Activated T-helper 1 cell treated with anti-CD3 and anti-CD28 coated beads, Interleukin-12 subunit alpha, Interleukin-12 subunit beta, Interleukin-2, Interleukin-4 antibody, amounts not matched to agents 30 ng/mL and 10 ng/mL and 1 ng/mL, durations not matched to agents 14 hours and 24 hours and 36 hours (primary cell): ENCODE results near the gene CDHR1. TPM values are rescaled to one million over a fixed set of nuclear protein-coding genes. Genes with fewer than 3 reads are reported as not detected.

Experiments used
- DNase-seq: peaks from one replicate; pipeline ENCODE4 v3.0.0; 2021; ENCODE audit warnings: low spot score
- H3K27ac Mint-ChIP-seq: one replicate; pipeline ENCODE4 v1.8.0; 2021; ENCODE audit warnings: mild to moderate bottlenecking, mixed read lengths
- H3K27me3 Mint-ChIP-seq: one replicate; pipeline ENCODE4 v1.8.0; 2022; ENCODE audit warnings: mild to moderate bottlenecking, moderate library complexity, mixed read lengths; ENCODE audit not compliant: insufficient read depth
- H3K36me3 Mint-ChIP-seq: one replicate; pipeline ENCODE4 v1.8.0; 2021; ENCODE audit warnings: low read depth, mixed read lengths
- H3K4me1 Mint-ChIP-seq: one replicate; pipeline ENCODE4 v1.8.0; 2021; ENCODE audit warnings: low read depth, mixed read lengths
- H3K4me3 Mint-ChIP-seq: one replicate; pipeline ENCODE4 v1.8.0; 2021; ENCODE audit warnings: mild to moderate bottlenecking, moderate library complexity, mixed read lengths
- H3K9me3 Mint-ChIP-seq: one replicate; pipeline ENCODE4 v1.8.0; 2021; ENCODE audit warnings: mixed read lengths
- intact Hi-C: fragments of 100-400 bp; cut with micrococcal nuclease; formaldehyde crosslinking; loops from one replicate; pipeline ENCODE4 v1.15.1; 2024
- total RNA-seq: library from RNA; stranded (reverse); gene quantifications from 2 replicates; pipeline ENCODE4 v1.2.3, GENCODE V29; 2022

The CDHR1 gene
- total RNA-seq, 1 donor from 2014 or later: 0.47 TPM

- intact Hi-C loops: no loop called here
These were observed 53.2 kb downstream of the CDHR1 start for GRCh38 chr10:84247496-84247895.

GRCh38 chr10:84248794-84249193 lies 54.5 kb downstream of the CDHR1 start:
- H3K4me3 Mint-ChIP-seq: no peak overlapping the region
- no peaks in the 10 kb centered on the region for H3K36me3 Mint-ChIP-seq
- H3K27me3 Mint-ChIP-seq: peaks cover 6% of the 10 kb centered on the region
- DNase-seq: no peak
- intact Hi-C loops: no loop called here
- H3K4me1 Mint-ChIP-seq: no peaks in the 10 kb centered on the region
- H3K27ac Mint-ChIP-seq: no peak overlapping the region
- no peaks in the 10 kb centered on the region for H3K9me3 Mint-ChIP-seq

More at GRCh38 chr10:84247496-84247895, 53.2 kb downstream of the CDHR1 start:
- Mint-ChIP-seq H3K9me3 (no peaks in the 10 kb centered on the region), H3K27me3 (peaks cover 6% of the 10 kb centered on the region), H3K4me3 (no peak overlapping the region), H3K36me3 (no peaks in the 10 kb centered on the region), H3K4me1 (no peaks in the 10 kb centered on the region), H3K27ac (no peak overlapping the region)
- DNase-seq: no peak

GRCh38 chr10:84254552-84255478 lies 60.5 kb downstream of the CDHR1 start:
- no peak for DNase-seq
- H3K27me3 Mint-ChIP-seq: peaks cover 14% of the 10 kb centered on the region
- H3K9me3 Mint-ChIP-seq: no peaks in the 10 kb centered on the region
- no peak overlapping the region for H3K27ac Mint-ChIP-seq
- intact Hi-C loops: no loop called here
- H3K4me1 Mint-ChIP-seq: peaks cover 6% of the 10 kb centered on the region
- H3K4me3 Mint-ChIP-seq: no peak overlapping the region
- no peaks in the 10 kb centered on the region for H3K36me3 Mint-ChIP-seq

DNA sequence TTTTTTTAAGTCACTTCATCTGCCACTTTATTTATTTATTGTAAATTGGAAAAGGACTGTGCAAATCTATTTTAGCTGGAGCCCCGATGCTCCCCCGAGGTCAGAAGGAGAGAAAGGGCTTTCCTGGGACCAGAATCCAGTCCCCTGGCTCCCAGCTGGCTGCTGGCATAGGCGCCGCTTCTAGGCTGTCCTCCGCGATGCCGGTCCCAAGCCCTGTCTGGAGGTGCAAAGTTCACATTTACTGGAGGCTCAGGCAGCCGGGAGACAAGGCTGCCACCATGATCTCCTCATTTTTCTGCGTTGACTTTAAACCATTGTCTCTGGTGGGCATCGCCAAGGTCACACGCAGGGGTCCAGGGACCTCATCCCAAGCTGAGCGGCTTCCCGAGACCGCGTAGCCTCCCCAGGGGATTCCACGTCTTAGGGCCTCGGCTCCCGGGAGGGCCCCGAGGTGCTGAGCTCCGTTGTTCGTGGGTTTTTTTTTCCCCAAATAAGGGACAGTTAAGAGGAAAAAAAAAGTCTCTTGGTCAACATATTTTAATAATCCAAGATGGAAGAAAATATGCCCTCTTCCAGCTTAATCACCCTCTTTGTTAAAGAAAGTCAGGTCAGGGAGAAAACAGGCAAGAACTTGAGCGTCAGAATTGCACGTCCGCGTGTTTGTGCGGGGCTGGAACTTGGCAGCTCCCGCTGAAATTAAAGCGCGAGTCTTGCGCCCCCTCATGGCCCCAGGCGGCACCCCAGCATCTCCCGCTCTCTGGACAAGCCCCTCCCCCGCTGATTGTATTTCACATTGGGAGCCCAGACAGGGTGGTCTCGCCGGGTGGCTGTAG lies 62.4 kb downstream of the CDHR1 start:
- Mint-ChIP-seq H3K27me3 (peaks cover 19% of the 10 kb centered on the region), H3K4me3 (no peak overlapping the region), H3K4me1 (peaks cover 6% of the 10 kb centered on the region), H3K36me3 (no peaks in the 10 kb centered on the region), H3K9me3 (no peaks in the 10 kb centered on the region), H3K27ac (no peak overlapping the region)
- DNase-seq: peak; percentile 11
- intact Hi-C loops: loop anchor here (2.0 kb wide), 1 partner anchor 108 kb away; no protein-coding TSS in a partner anchor

- Mint-ChIP-seq H3K9me3 (no peaks in the 10 kb centered on the region), H3K27ac (no peak overlapping the region), H3K4me1 (peaks cover 6% of the 10 kb centered on the region), H3K27me3 (peaks cover 18% of the 10 kb centered on the region), H3K4me3 (no peak overlapping the region), H3K36me3 (no peaks in the 10 kb centered on the region)
- intact Hi-C loops: loop anchor here (2.0 kb wide), 1 partner anchor 109 kb away; no protein-coding TSS in a partner anchor
- DNase-seq: no peak
These were observed 63.1 kb downstream of the CDHR1 start for GRCh38 chr10:84257343-84258020.

DNA sequence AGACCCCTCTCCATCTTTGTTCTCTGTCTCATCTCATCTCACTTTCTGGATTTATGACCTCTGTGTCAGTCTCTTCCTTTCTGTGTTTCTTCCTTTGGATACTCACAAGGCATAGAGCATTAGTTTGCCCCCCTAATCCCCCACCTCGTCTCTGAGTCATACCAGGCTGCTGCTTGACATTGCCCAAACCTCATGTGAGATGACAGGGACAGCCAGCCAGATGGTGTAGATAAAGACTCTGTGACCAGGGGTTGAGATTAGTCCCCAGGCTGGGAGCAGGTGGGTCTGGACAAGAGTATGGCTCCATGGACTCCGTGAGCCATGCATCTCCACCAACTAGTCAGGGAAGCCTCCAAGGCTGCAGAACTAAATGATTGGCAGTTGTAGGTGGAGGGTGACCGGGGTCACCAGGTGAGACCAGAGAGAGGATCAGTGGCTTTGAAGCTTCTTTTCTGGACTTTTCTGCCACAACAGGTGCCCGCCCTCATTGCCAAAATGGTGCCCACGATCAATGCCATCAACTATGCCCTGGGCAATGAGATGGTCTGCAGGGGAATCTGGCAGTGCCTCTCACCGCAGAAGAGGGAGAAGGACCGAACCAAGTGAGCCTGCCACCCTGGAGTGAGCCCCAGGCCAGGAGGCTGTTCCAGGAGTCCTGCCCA lies 63.8 kb downstream of the CDHR1 start:
- intact Hi-C loops: no loop called here
- no peak overlapping the region for H3K27ac Mint-ChIP-seq

GRCh38 chr10:84261236-84261915 lies 67.0 kb downstream of the CDHR1 start:
- Mint-ChIP-seq H3K9me3 (no peaks in the 10 kb centered on the region), H3K4me3 (no peak overlapping the region), H3K36me3 (no peaks in the 10 kb centered on the region), H3K27ac (no peak overlapping the region), H3K27me3 (peaks cover 24% of the 10 kb centered on the region), H3K4me1 (peaks cover 15% of the 10 kb centered on the region)
- DNase-seq: no peak
- intact Hi-C loops: loop anchor here (10.0 kb wide), 1 partner anchor 453 kb away; no protein-coding TSS in a partner anchor

More for the DNA sequence above, 63.8 kb downstream of the CDHR1 start:
- Mint-ChIP-seq H3K4me3 (no peak overlapping the region), H3K36me3 (no peaks in the 10 kb centered on the region), H3K4me1 (peaks cover 6% of the 10 kb centered on the region), H3K9me3 (no peaks in the 10 kb centered on the region), H3K27me3 (peaks cover 22% of the 10 kb centered on the region)
- no peak for DNase-seq

- Mint-ChIP-seq H3K36me3 (no peaks in the 10 kb centered on the region), H3K27me3 (peaks cover 20% of the 10 kb centered on the region), H3K4me1 (peaks cover 11% of the 10 kb centered on the region), H3K27ac (no peak overlapping the region), H3K4me3 (no peak overlapping the region), H3K9me3 (no peaks in the 10 kb centered on the region)
- intact Hi-C loops: loop anchor here (10.0 kb wide), 1 partner anchor 452 kb away; no protein-coding TSS in a partner anchor
- DNase-seq: no peak
These were observed 68.0 kb downstream of the CDHR1 start for GRCh38 chr10:84262190-84262956.

GRCh38 chr10:84263716-84264115 lies 69.4 kb downstream of the CDHR1 start:
- Mint-ChIP-seq H3K9me3 (no peaks in the 10 kb centered on the region), H3K4me1 (peaks cover 20% of the 10 kb centered on the region), H3K27me3 (peaks cover 20% of the 10 kb centered on the region), H3K36me3 (no peaks in the 10 kb centered on the region), H3K4me3 (no peak overlapping the region), H3K27ac (no peak overlapping the region)
- no peak for DNase-seq
- intact Hi-C loops: loop anchor here (1.0 to 10.0 kb wide), 6 partner anchors 71 to 451 kb away; no protein-coding TSS in a partner anchor

DNA sequence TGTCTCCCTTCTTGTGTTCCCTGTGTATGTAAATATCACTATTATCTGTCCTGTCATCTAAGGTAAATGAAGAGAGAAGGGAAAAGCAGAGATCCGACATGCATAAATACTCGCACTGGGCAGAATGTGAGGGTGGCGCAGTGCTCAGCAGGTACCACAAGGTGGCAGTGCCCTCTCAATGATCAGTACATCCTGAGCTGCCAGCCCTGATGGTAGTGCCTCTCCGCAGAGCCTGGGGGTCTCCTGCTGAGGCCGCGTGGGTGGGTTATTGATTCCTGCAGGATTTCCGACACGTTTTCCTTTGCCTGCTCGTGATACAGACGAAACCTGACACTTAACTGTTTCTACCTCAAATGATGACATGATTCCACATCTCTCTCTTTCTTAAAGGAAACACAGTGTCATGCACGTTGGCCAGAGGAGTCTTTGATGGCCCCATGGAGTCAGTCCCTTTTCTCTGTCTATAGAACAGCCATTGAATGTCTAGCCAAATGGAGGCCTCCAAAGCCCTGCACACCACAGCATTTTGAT lies 70.3 kb downstream of the CDHR1 start:
- no peak overlapping the region for H3K27ac Mint-ChIP-seq
- intact Hi-C loops: loop anchor here (1.0 to 10.0 kb wide), 7 partner anchors 43 to 450 kb away; no protein-coding TSS in a partner anchor
- peaks cover 17% of the 10 kb centered on the region for H3K27me3 Mint-ChIP-seq
- no peaks in the 10 kb centered on the region for H3K36me3 Mint-ChIP-seq
- H3K4me3 Mint-ChIP-seq: no peak overlapping the region
- peak; percentile 53 for DNase-seq
- peaks cover 20% of the 10 kb centered on the region for H3K4me1 Mint-ChIP-seq
- no peaks in the 10 kb centered on the region for H3K9me3 Mint-ChIP-seq

DNA sequence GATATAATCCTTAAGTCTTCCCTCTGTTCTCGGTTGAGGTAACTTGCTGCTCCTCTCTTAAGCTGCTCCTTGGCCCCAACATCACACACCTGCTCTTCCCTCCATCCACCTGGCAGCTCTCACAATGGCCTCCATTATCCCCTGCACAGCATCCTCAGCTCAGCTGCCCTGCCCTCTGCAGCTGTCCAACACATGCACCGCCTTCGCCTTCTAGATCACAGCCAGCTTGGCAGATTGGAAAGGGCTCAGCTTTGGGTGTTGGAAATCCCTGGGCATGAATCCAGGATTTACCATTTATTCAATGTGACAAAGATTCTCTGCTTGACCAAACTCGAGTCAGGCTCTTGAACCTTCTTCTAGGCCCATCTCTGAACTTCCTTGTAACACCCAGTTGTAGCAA lies 71.1 kb downstream of the CDHR1 start:
- intact Hi-C loops: loop anchor here (5.0 to 10.0 kb wide), 2 partner anchors 42 to 449 kb away; no protein-coding TSS in a partner anchor
- Mint-ChIP-seq H3K9me3 (no peaks in the 10 kb centered on the region), H3K27ac (no peak overlapping the region), H3K36me3 (no peaks in the 10 kb centered on the region), H3K27me3 (peaks cover 16% of the 10 kb centered on the region), H3K4me1 (peaks cover 21% of the 10 kb centered on the region), H3K4me3 (no peak overlapping the region)
- DNase-seq: no peak
